Stimulated activated effector memory CD8-positive, alpha-beta T cell treated with anti-CD3 and anti-CD28 coated beads, Interleukin-12 subunit alpha, Interleukin-12 subunit beta, amount 100 ng/mL, for 72 hours (primary cell): Measurements from ENCODE around the gene CYSTM1.
A peak's percentile ranks its signal among the peaks of the same experiment; 100 is the strongest.
"Not testable (repeated sequence)": the region's sequence is repeated elsewhere in the genome, so short reads cannot be mapped to it uniquely, and the experiment has no call there.

ENCODE experiments used
- ATAC-seq: fragments of 150-1000 bp; cut with Tn5 transposase; 2 replicates; pipeline ENCODE4 v1.10.0; 2021
- DNase-seq, 2 donors: peaks; one replicate each; pipeline ENCODE4 v3.0.0; 2021 to 2022; ENCODE audit warnings: low spot score in 2 of 2
- H3K27ac Mint-ChIP-seq: one replicate; pipeline ENCODE4 v1.8.0; 2022; ENCODE audit warnings: mild to moderate bottlenecking, mixed read lengths
- H3K36me3 Mint-ChIP-seq: one replicate; pipeline ENCODE4 v1.8.0; 2022; ENCODE audit warnings: mild to moderate bottlenecking, mixed read lengths
- H3K4me1 Mint-ChIP-seq: one replicate; pipeline ENCODE4 v1.8.0; 2022; ENCODE audit warnings: mixed read lengths
- H3K4me3 Mint-ChIP-seq: one replicate; pipeline ENCODE4 v1.8.0; 2022; ENCODE audit warnings: mild to moderate bottlenecking, mixed read lengths
- H3K9me3 Mint-ChIP-seq: one replicate; pipeline ENCODE4 v1.8.0; 2022; ENCODE audit warnings: mixed read lengths

The CYSTM1 gene

GRCh38 chr5:140181525-140181924, 6.5 kb downstream of the CYSTM1 start:
- Mint-ChIP-seq H3K36me3 (no peaks in the 10 kb centered on the region), H3K27ac (peak overlapping the region; percentile 30)

GRCh38 chr5:140182075-140182711, 7.2 kb downstream of the CYSTM1 start:
- H3K36me3 Mint-ChIP-seq: no peaks in the 10 kb centered on the region
- H3K4me1 Mint-ChIP-seq: no peaks in the 10 kb centered on the region
- DNase-seq (no peak), ATAC-seq (no peak)
- H3K9me3 Mint-ChIP-seq: no peaks in the 10 kb centered on the region
- H3K27ac Mint-ChIP-seq: no peak overlapping the region
- H3K4me3 Mint-ChIP-seq: no peak overlapping the region

More at GRCh38 chr5:140181525-140181924, 6.5 kb downstream of the CYSTM1 start:
- ATAC-seq (no peak), DNase-seq (no peak)
- Mint-ChIP-seq H3K9me3 (no peaks in the 10 kb centered on the region), H3K4me3 (no peak overlapping the region), H3K4me1 (no peaks in the 10 kb centered on the region)

GRCh38 chr5:140182803-140183367, 7.9 kb downstream of the CYSTM1 start:
- DNase-seq: no peak
- H3K4me1 Mint-ChIP-seq: no peaks in the 10 kb centered on the region
- no peak overlapping the region for H3K4me3 Mint-ChIP-seq
- no peaks in the 10 kb centered on the region for H3K9me3 Mint-ChIP-seq
- ATAC-seq: no peak
- no peak overlapping the region for H3K27ac Mint-ChIP-seq
- no peaks in the 10 kb centered on the region for H3K36me3 Mint-ChIP-seq

GRCh38 chr5:140185409-140185808, 10.4 kb downstream of the CYSTM1 start:
- H3K36me3 Mint-ChIP-seq: no peaks in the 10 kb centered on the region
- H3K4me1 Mint-ChIP-seq: no peaks in the 10 kb centered on the region
- no peak overlapping the region for H3K27ac Mint-ChIP-seq
- no peaks in the 10 kb centered on the region for H3K9me3 Mint-ChIP-seq
- no peak for DNase-seq
- ATAC-seq: no peak
- no peak overlapping the region for H3K4me3 Mint-ChIP-seq

- Mint-ChIP-seq H3K4me1 (no peaks in the 10 kb centered on the region), H3K9me3 (no peaks in the 10 kb centered on the region), H3K36me3 (no peaks in the 10 kb centered on the region), H3K27ac (no peak overlapping the region), H3K4me3 (no peak overlapping the region)
- ATAC-seq: no peak
- DNase-seq: no peak
Observed at GRCh38 chr5:140186267-140186671, 11.3 kb downstream of the CYSTM1 start.

- no peaks in the 10 kb centered on the region for H3K9me3 Mint-ChIP-seq
- no peaks in the 10 kb centered on the region for H3K4me1 Mint-ChIP-seq
- H3K27ac Mint-ChIP-seq: no peak overlapping the region
- no peak for ATAC-seq
- no peak overlapping the region for H3K4me3 Mint-ChIP-seq
- H3K36me3 Mint-ChIP-seq: no peaks in the 10 kb centered on the region
- no peak for DNase-seq
Observed at GRCh38 chr5:140189253-140189652, 14.3 kb downstream of the CYSTM1 start.

GRCh38 chr5:140189977-140190871, 15.2 kb downstream of the CYSTM1 start:
- H3K9me3 Mint-ChIP-seq: no peaks in the 10 kb centered on the region
- DNase-seq: no peak
- no peak overlapping the region for H3K4me3 Mint-ChIP-seq
- H3K36me3 Mint-ChIP-seq: no peaks in the 10 kb centered on the region
- ATAC-seq: no peak
- H3K27ac Mint-ChIP-seq: no peak overlapping the region
- no peaks in the 10 kb centered on the region for H3K4me1 Mint-ChIP-seq

- no peaks in the 10 kb centered on the region for H3K9me3 Mint-ChIP-seq
- H3K27ac Mint-ChIP-seq: no peak overlapping the region
- H3K4me1 Mint-ChIP-seq: no peaks in the 10 kb centered on the region
- H3K36me3 Mint-ChIP-seq: no peaks in the 10 kb centered on the region
- ATAC-seq: no peak
- no peak for DNase-seq
- no peak overlapping the region for H3K4me3 Mint-ChIP-seq
Observed at GRCh38 chr5:140190872-140191218, 15.9 kb downstream of the CYSTM1 start.

- Mint-ChIP-seq H3K27ac (no peak overlapping the region), H3K9me3 (no peaks in the 10 kb centered on the region), H3K4me1 (no peaks in the 10 kb centered on the region), H3K4me3 (no peak overlapping the region), H3K36me3 (no peaks in the 10 kb centered on the region)
- ATAC-seq (no peak), DNase-seq (no peak)
Observed at GRCh38 chr5:140192715-140193430, 17.9 kb downstream of the CYSTM1 start.

GRCh38 chr5:140194662-140195061, 19.7 kb downstream of the CYSTM1 start:
- ATAC-seq: no peak
- DNase-seq: no peak
- Mint-ChIP-seq H3K9me3 (no peaks in the 10 kb centered on the region), H3K4me1 (no peaks in the 10 kb centered on the region), H3K36me3 (no peaks in the 10 kb centered on the region), H3K27ac (no peak overlapping the region), H3K4me3 (no peak overlapping the region)

- no peak for ATAC-seq
- H3K4me1 Mint-ChIP-seq: no peaks in the 10 kb centered on the region
- H3K36me3 Mint-ChIP-seq: no peaks in the 10 kb centered on the region
- H3K9me3 Mint-ChIP-seq: no peaks in the 10 kb centered on the region
- H3K4me3 Mint-ChIP-seq: no peak overlapping the region
- H3K27ac Mint-ChIP-seq: no peak overlapping the region
- DNase-seq: no peak
Observed at GRCh38 chr5:140196115-140196814, 21.3 kb downstream of the CYSTM1 start.

GRCh38 chr5:140197023-140197422, 22.0 kb downstream of the CYSTM1 start:
- Mint-ChIP-seq H3K9me3 (no peaks in the 10 kb centered on the region), H3K27ac (no peak overlapping the region), H3K4me1 (no peaks in the 10 kb centered on the region), H3K36me3 (no peaks in the 10 kb centered on the region), H3K4me3 (no peak overlapping the region)
- no peak for DNase-seq
- ATAC-seq: no peak

GRCh38 chr5:140198915-140199314, 23.9 kb downstream of the CYSTM1 start:
- H3K27ac Mint-ChIP-seq, DNase-seq, ATAC-seq, H3K4me3 Mint-ChIP-seq, H3K9me3 Mint-ChIP-seq, H3K36me3 Mint-ChIP-seq, H3K4me1 Mint-ChIP-seq: not testable (repeated sequence)

- Mint-ChIP-seq H3K9me3 (no peaks in the 10 kb centered on the region), H3K36me3 (no peaks in the 10 kb centered on the region), H3K4me3 (no peak overlapping the region), H3K27ac (no peak overlapping the region), H3K4me1 (no peaks in the 10 kb centered on the region)
- ATAC-seq: no peak
- DNase-seq: no peak
Observed at GRCh38 chr5:140202078-140202477, 27.1 kb downstream of the CYSTM1 start.

- no peaks in the 10 kb centered on the region for H3K4me1 Mint-ChIP-seq
- no peaks in the 10 kb centered on the region for H3K36me3 Mint-ChIP-seq
- ATAC-seq (no peak), DNase-seq (no peak)
- H3K9me3 Mint-ChIP-seq: no peaks in the 10 kb centered on the region
- H3K27ac Mint-ChIP-seq: no peak overlapping the region
- H3K4me3 Mint-ChIP-seq: no peak overlapping the region
Observed at GRCh38 chr5:140202610-140203009, 27.6 kb downstream of the CYSTM1 start.
